NB4 (cell line): Measurements from ENCODE around the gene EXOC6.

Experiments used
- DNase-seq: peaks from one replicate; pipeline ENCODE4 v3.0.0; 2010; ENCODE audit warnings: low read depth
- H3K4me3 ChIP-seq: one replicate; pipeline ENCODE4 v1.5.1; 2011; ENCODE audit warnings: mild to moderate bottlenecking, low read depth, low read length, moderate library complexity
- MYC ChIP-seq: IDR thresholded peaks from 2 replicates; pipeline ENCODE4 v1.6.1; 2011; ENCODE audit warnings: low read depth, low read length
- POLR2A ChIP-seq: IDR thresholded peaks from 2 replicates; pipeline ENCODE4 v1.6.1; 2011; ENCODE audit warnings: mild to moderate bottlenecking; ENCODE audit not compliant: insufficient read length; ENCODE audit errors: extremely low read depth
- TF ChIP-seq, protein P1 (sequence below): IDR thresholded peaks from one replicate; pipeline ENCODE4 v1.5.1; 2012; ENCODE audit warnings: low read depth, low read length
- TF ChIP-seq, protein P2 (sequence below): IDR thresholded peaks from 2 replicates; pipeline ENCODE4 v1.6.1; 2011; ENCODE audit warnings: low read depth, low read length

EXOC6 gene

DNA sequence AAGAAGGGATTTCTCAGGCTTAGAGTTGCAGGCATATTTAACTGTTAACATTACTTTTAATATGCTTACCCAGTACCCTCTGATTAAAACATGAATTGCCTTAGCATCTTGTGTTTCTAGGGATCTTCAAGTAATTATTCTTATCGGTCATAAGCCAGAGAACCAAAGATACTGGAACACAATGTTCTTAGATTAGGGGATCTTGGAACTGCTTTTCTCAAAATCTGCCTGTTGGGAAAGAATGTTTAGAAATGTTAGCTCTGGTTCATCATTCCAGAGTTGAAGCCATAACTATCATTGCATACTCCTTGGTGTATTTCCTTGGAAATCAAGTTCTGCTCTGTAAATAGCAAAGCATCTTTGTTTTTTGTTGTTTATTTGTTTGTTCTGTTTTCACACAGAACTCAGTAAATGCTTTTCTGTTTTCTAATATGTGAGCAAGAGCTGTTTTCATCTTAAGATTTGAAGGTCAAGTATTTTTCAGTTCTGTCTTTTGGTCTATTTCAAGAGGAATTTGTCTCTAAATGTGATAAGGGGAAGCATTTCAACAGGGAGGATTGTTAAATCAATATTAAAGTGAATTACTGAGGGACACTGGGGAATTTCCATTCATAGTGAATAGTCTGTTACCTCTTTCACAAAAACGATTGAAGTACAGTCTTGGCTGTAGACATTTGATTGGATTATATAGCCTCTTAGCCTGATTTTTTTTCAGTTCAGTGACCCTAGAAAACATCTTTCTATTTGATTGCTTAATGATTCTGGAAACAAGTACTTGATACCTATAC lies 109.1 kb downstream of the EXOC6 start:
- no peak for DNase-seq
- TF ChIP-seq, protein P1, sequence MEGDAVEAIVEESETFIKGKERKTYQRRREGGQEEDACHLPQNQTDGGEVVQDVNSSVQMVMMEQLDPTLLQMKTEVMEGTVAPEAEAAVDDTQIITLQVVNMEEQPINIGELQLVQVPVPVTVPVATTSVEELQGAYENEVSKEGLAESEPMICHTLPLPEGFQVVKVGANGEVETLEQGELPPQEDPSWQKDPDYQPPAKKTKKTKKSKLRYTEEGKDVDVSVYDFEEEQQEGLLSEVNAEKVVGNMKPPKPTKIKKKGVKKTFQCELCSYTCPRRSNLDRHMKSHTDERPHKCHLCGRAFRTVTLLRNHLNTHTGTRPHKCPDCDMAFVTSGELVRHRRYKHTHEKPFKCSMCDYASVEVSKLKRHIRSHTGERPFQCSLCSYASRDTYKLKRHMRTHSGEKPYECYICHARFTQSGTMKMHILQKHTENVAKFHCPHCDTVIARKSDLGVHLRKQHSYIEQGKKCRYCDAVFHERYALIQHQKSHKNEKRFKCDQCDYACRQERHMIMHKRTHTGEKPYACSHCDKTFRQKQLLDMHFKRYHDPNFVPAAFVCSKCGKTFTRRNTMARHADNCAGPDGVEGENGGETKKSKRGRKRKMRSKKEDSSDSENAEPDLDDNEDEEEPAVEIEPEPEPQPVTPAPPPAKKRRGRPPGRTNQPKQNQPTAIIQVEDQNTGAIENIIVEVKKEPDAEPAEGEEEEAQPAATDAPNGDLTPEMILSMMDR, result no peak
- TF ChIP-seq, protein P2, sequence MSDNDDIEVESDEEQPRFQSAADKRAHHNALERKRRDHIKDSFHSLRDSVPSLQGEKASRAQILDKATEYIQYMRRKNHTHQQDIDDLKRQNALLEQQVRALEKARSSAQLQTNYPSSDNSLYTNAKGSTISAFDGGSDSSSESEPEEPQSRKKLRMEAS, result no peak
- TF ChIP-seq MYC (no peak), POLR2A (no peak)
- no peak overlapping the region for H3K4me3 ChIP-seq

DNA sequence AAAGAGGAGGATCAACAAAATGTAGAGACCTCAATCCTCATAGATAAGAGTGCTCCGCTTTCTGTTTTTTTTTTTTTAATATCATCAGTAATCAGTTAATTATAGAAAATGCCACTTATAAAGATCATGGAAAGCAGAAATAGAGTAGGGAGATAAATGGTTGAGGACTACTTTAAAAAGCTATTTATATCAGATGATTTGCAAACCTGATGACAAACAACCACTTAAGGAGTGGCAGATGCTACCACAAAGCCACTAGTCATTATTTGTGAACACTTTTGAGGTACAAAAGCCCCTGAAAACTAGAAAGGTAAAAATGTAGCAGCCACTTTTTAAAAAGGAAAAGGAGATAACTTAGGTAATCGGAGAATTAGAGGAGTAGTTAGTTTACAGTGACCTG lies 113.3 kb downstream of the EXOC6 start:
- TF ChIP-seq POLR2A (no peak), MYC (no peak)
- TF ChIP-seq, protein P2, result no peak
- TF ChIP-seq, protein P1, result no peak
- no peak overlapping the region for H3K4me3 ChIP-seq
- DNase-seq, result no peak

DNA sequence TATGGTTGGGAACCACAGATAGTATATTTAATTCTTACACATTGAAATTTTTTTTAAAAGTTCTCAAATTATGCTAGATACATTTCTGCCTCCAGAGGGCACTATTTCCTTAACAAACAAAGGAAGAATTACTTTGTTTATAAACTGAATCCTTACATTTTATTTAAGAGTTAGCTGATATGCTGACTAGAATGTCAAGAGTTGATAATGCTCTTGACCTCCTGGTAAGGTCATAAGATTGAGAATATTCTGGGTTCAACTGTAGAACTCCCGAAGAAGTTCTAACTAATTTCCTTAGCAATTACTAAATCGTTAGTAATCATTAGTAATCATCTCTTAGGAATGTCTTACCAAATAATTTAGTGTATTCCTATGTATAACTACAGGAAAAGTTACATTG lies 117.0 kb downstream of the EXOC6 start:
- peak; percentile 62 for DNase-seq
- no peak overlapping the region for H3K4me3 ChIP-seq
- TF ChIP-seq, protein P1, result peak; percentile 12
- TF ChIP-seq POLR2A (no peak), MYC (no peak)

DNA sequence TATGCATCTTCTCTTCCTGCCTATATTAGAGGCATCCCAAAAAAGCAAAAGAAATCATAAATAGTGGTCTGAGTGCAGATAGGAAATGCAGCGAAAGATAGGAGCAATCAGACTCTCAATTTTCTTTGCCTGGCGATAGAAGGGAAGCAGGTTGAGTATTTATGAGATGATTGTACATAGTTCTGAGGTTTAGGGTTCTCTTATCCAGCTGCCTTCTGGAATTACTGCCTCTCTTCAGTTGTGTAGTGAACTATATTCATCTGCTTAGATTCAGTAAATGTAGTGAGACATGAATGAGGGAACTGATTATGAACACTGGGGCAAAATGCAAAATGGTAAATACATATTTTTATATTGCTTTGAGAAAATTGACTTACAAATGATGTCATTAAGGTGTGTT lies 119.3 kb downstream of the EXOC6 start:
- TF ChIP-seq MYC, result no peak
- no peak for TF ChIP-seq POLR2A
- TF ChIP-seq, protein P2, result no peak
- TF ChIP-seq, protein P1, result no peak
- no peak overlapping the region for H3K4me3 ChIP-seq
- no peak for DNase-seq

DNA sequence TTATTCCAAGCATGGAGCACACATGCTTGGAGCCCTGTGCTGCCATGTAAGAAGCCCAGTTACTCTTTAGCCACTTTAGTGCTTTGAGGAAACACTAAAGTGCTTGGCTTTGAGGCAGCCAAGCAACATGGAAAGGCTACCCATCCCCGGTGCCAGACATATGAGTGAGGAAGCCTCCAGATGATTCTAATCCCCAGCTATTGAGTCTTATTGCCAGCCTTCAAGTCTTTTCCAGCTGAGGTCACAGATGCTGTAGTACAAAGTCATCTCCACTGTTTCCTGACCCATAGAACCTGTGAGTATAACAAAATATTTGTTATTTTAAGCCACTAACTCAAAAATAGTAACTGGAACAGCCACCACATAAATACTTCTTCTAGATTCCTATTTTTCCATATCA lies 120.8 kb downstream of the EXOC6 start:
- DNase-seq, result no peak
- no peak overlapping the region for H3K4me3 ChIP-seq
- TF ChIP-seq MYC, result no peak
- TF ChIP-seq POLR2A, result no peak
- TF ChIP-seq, protein P2, result no peak
- TF ChIP-seq, protein P1, result no peak
